Activated naive CD4-positive, alpha-beta T cell treated with anti-CD3 and anti-CD28 coated beads, Interleukin-2, amount 10 ng/mL, durations not matched to agents 7 days and 5 days (primary cell): ENCODE measurements around the gene MRPL23.

Source experiments
- CTCF ChIA-PET: fragments of 350-600 bp; sonication (Branson Sonifier 250); formaldehyde crosslinking; loops from one replicate; lab custom pipeline; 2021; ENCODE audit warnings: antibody characterized with exemption; lab: Charles Lee
- DNase-seq: peaks from one replicate; pipeline ENCODE4 v3.0.0-alpha.2; 2020
- H3K27ac Mint-ChIP-seq: one replicate; pipeline ENCODE4 v1.8.0; 2021; ENCODE audit warnings: mild to moderate bottlenecking, moderate library complexity, mixed read lengths
- H3K27me3 Mint-ChIP-seq: one replicate; pipeline ENCODE4 v1.8.0; 2021; ENCODE audit warnings: mild to moderate bottlenecking, mixed read lengths
- H3K36me3 Mint-ChIP-seq: one replicate; pipeline ENCODE4 v1.8.0; 2021; ENCODE audit warnings: mixed read lengths
- H3K4me1 Mint-ChIP-seq: one replicate; pipeline ENCODE4 v1.8.0; 2021; ENCODE audit warnings: mixed read lengths
- H3K4me3 Mint-ChIP-seq: one replicate; pipeline ENCODE4 v1.8.0; 2021; ENCODE audit warnings: mild to moderate bottlenecking, moderate library complexity, mixed read lengths
- H3K9me3 Mint-ChIP-seq: one replicate; pipeline ENCODE4 v1.8.0; 2021; ENCODE audit warnings: mixed read lengths

Gene MRPL23

GRCh38 chr11:1946812-1947484 lies at the start of gene MRPL23:
TSS of gene MRPL23 (plus strand) at chr11:1947332. CDS start at chr11:1947363, 31 bp downstream.
- H3K4me3 Mint-ChIP-seq: no peak within 1 kb of the TSS
- DNase-seq: peak; percentile 23

GRCh38 chr11:1899090-1899489 lies 48.0 kb upstream of the MRPL23 start:
- no peaks in the 10 kb centered on the region for H3K4me1 Mint-ChIP-seq
- H3K9me3 Mint-ChIP-seq: no peaks in the 10 kb centered on the region
- H3K27ac Mint-ChIP-seq: no peak overlapping the region
- DNase-seq: no peak
- H3K27me3 Mint-ChIP-seq: peaks cover 47% of the 10 kb centered on the region
- H3K4me3 Mint-ChIP-seq: no peak overlapping the region
- H3K36me3 Mint-ChIP-seq: no peaks in the 10 kb centered on the region
- CTCF ChIA-PET: no interaction called here

More at GRCh38 chr11:1946812-1947484, at the start of gene MRPL23:
- Mint-ChIP-seq H3K4me1 (no peaks in the 10 kb centered on the region), H3K27ac (no peak within 1 kb of the TSS), H3K9me3 (no peaks in the 10 kb centered on the region), H3K36me3 (no peaks in the 10 kb centered on the region), H3K27me3 (peaks cover 3% of the 10 kb centered on the region)
- CTCF ChIA-PET: interaction anchor here (1.0 to 2.5 kb wide), 4 partner anchors 54 to 204 kb away, joined by 4 to 14 read pairs (median 7); no protein-coding TSS in a partner anchor

GRCh38 chr11:1899686-1900085 lies 47.4 kb upstream of the MRPL23 start:
- CTCF ChIA-PET: no interaction called here
- Mint-ChIP-seq H3K36me3 (no peaks in the 10 kb centered on the region), H3K27ac (no peak overlapping the region), H3K27me3 (peaks cover 47% of the 10 kb centered on the region), H3K4me3 (no peak overlapping the region), H3K4me1 (no peaks in the 10 kb centered on the region), H3K9me3 (no peaks in the 10 kb centered on the region)
- no peak for DNase-seq

- no peaks in the 10 kb centered on the region for H3K36me3 Mint-ChIP-seq
- CTCF ChIA-PET: no interaction called here
- H3K9me3 Mint-ChIP-seq: no peaks in the 10 kb centered on the region
- DNase-seq: no peak
- H3K27me3 Mint-ChIP-seq: peaks cover 28% of the 10 kb centered on the region
- H3K27ac Mint-ChIP-seq: no peak overlapping the region
- H3K4me3 Mint-ChIP-seq: no peak overlapping the region
- no peaks in the 10 kb centered on the region for H3K4me1 Mint-ChIP-seq
Measured at GRCh38 chr11:1906181-1906580, 41.0 kb upstream of the MRPL23 start.

DNA sequence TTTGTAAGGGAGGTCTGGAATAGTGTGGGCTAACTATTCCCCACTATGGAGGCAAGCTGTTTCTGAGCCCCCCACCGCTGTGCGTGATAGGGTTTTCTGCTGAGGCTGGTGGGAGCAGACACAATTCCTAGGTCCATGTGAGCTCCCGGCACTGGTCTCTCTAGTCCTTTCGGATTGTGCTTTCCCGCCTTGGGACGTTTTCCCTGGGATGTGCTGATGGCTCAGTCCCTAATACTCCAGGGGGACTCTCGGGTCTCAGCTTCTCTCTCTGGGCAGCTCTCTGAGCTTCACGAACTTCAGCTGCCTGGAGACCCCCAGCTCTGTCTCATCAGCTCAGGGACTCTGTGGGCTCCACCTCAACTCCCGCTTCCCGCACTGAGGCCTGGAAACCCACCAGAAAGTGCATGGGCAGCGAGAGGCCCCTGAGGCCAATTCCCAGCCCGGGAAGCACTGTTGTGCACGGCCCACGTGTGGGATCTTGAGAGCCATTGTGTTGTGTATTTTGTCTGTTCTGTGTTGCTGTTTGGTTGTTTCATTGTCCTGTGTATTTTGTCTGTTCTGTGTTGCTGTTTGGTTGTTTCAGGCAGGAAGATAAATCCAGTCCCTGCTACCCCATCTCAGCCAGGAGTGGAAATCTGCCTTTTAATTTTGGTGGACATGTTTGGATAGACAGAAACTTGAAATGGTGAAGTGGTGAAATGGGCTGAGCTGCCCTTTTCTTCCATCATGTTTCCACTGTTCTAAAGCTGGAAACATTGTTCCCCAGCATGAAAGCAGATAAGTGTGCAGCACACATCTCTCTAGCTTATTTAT lies 40.3 kb upstream of the MRPL23 start:
- Mint-ChIP-seq H3K36me3 (no peaks in the 10 kb centered on the region), H3K9me3 (no peaks in the 10 kb centered on the region), H3K27me3 (peaks cover 28% of the 10 kb centered on the region), H3K27ac (no peak overlapping the region), H3K4me3 (no peak overlapping the region), H3K4me1 (no peaks in the 10 kb centered on the region)
- no peak for DNase-seq
- CTCF ChIA-PET: no interaction called here

GRCh38 chr11:1908618-1909017 lies 38.5 kb upstream of the MRPL23 start:
- CTCF ChIA-PET: no interaction called here
- Mint-ChIP-seq H3K4me3 (no peak overlapping the region), H3K36me3 (no peaks in the 10 kb centered on the region), H3K4me1 (no peaks in the 10 kb centered on the region), H3K27me3 (peaks cover 31% of the 10 kb centered on the region), H3K27ac (no peak overlapping the region), H3K9me3 (no peaks in the 10 kb centered on the region)
- no peak for DNase-seq

- Mint-ChIP-seq H3K36me3 (no peaks in the 10 kb centered on the region), H3K27ac (no peak overlapping the region), H3K4me1 (no peaks in the 10 kb centered on the region), H3K9me3 (peaks cover 4% of the 10 kb centered on the region), H3K4me3 (no peak overlapping the region), H3K27me3 (peaks cover 32% of the 10 kb centered on the region)
- DNase-seq: no peak
- CTCF ChIA-PET: interaction anchor here (1.0 kb wide), 1 partner anchor 216 kb away, joined by 4 read pairs; no protein-coding TSS in a partner anchor
Measured at GRCh38 chr11:1909524-1909923, 37.6 kb upstream of the MRPL23 start.

GRCh38 chr11:1912289-1912878 lies 34.7 kb upstream of the MRPL23 start:
- H3K27ac Mint-ChIP-seq: no peak overlapping the region
- no peak for DNase-seq
- H3K4me3 Mint-ChIP-seq: no peak overlapping the region
- peaks cover 12% of the 10 kb centered on the region for H3K9me3 Mint-ChIP-seq
- peaks cover 10% of the 10 kb centered on the region for H3K4me1 Mint-ChIP-seq
- H3K36me3 Mint-ChIP-seq: no peaks in the 10 kb centered on the region
- CTCF ChIA-PET: no interaction called here
- peaks cover 26% of the 10 kb centered on the region for H3K27me3 Mint-ChIP-seq

GRCh38 chr11:1913271-1914060 lies 33.7 kb upstream of the MRPL23 start:
- Mint-ChIP-seq H3K4me1 (peaks cover 10% of the 10 kb centered on the region), H3K4me3 (no peak overlapping the region), H3K36me3 (no peaks in the 10 kb centered on the region), H3K27me3 (peaks cover 26% of the 10 kb centered on the region), H3K9me3 (peaks cover 12% of the 10 kb centered on the region), H3K27ac (no peak overlapping the region)
- CTCF ChIA-PET: no interaction called here
- no peak for DNase-seq

DNA sequence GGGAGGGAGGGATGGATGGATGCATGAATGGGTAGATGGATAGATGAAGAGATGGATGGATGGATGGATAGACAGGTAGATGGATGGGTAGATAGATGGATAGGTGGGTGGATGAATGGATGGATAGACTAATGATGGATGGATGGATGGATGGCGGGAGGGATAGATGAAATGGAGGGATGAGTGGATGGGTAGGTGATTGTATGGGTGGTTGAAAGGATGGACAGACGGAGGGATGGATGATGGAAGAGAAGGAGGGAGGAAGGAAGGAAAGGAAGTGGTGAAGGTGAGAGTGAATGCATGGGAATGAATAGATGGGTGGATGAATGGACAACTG lies 31.4 kb upstream of the MRPL23 start:
- H3K9me3 Mint-ChIP-seq: peaks cover 12% of the 10 kb centered on the region

DNA sequence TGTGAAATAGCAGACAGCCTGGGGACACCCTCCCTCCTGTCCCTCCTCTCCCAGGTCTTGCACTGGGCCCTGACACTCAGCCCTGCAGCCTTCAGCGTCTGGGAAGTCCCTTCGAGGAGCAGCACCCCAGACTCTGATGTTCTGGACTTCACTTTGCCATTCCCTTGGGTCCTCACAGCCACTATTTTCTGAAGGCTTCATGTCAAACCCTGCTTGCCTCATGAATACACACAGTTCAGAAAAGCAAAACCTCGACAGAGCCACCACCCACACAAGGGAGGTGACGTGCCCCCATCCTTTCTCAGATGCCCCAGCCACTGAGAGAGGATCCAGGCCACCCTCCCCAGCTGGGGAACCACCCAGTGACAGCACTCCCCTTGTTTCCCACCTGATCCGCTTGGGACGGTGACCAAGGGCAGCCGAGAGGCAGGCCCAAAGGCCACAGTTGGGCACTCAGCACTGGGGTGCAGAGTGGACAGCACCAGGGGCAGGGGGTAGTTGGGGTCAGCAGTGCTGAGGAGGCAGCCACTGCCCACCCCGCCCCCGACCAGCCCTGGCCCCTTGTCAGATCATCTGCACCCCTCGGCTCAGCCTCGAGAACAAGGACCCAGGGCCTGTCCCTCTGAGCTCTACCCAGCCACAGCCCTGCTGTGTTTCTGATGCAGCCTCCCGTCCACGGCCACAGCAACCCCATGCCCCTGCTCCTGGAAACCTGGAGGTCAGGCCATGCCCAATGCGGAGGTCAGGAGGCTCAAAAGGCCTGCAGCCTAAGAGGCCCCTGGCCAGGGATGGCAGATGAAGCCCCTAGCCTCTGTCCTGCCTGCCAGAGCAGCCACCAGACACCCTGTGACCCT lies 30.8 kb upstream of the MRPL23 start:
- H3K4me1 Mint-ChIP-seq: peaks cover 10% of the 10 kb centered on the region

More for the DNA sequence above, 31.4 kb upstream of the MRPL23 start:
- no peak for DNase-seq
- no peak overlapping the region for H3K4me3 Mint-ChIP-seq
- peak overlapping the region; percentile 0 for H3K27ac Mint-ChIP-seq
- peaks cover 10% of the 10 kb centered on the region for H3K4me1 Mint-ChIP-seq
- peaks cover 28% of the 10 kb centered on the region for H3K27me3 Mint-ChIP-seq
- no peaks in the 10 kb centered on the region for H3K36me3 Mint-ChIP-seq
- CTCF ChIA-PET: no interaction called here

GRCh38 chr11:1916986-1917522 lies 30.1 kb upstream of the MRPL23 start:
- no peak for DNase-seq
- Mint-ChIP-seq H3K27ac (peak overlapping the region; percentile 69), H3K27me3 (peaks cover 38% of the 10 kb centered on the region), H3K9me3 (peaks cover 12% of the 10 kb centered on the region), H3K36me3 (no peaks in the 10 kb centered on the region), H3K4me1 (peaks cover 10% of the 10 kb centered on the region), H3K4me3 (no peak overlapping the region)
- CTCF ChIA-PET: interaction anchor here (0.7 to 2.0 kb wide), 4 partner anchors 26 to 223 kb away, joined by 4 to 10 read pairs (median 6); no protein-coding TSS in a partner anchor

More for the DNA sequence above, 30.8 kb upstream of the MRPL23 start:
- CTCF ChIA-PET: interaction anchor here (0.7 to 2.0 kb wide), 3 partner anchors 26 to 222 kb away, joined by 4 to 10 read pairs (median 9); no protein-coding TSS in a partner anchor
- no peak overlapping the region for H3K4me3 Mint-ChIP-seq
- H3K9me3 Mint-ChIP-seq: peaks cover 12% of the 10 kb centered on the region
- H3K27me3 Mint-ChIP-seq: peaks cover 34% of the 10 kb centered on the region
- no peaks in the 10 kb centered on the region for H3K36me3 Mint-ChIP-seq
- H3K27ac Mint-ChIP-seq: peak overlapping the region; percentile 69
- peak; percentile 27 for DNase-seq
